ENCODE data around the gene MBNL1. TPM values are rescaled to one million over a fixed set of nuclear protein-coding genes. Genes with fewer than 3 reads are reported as not detected.

MBNL1 gene
- total RNA-seq, 2 experiments from 2014 or later: 163 to 174 TPM

DNA sequence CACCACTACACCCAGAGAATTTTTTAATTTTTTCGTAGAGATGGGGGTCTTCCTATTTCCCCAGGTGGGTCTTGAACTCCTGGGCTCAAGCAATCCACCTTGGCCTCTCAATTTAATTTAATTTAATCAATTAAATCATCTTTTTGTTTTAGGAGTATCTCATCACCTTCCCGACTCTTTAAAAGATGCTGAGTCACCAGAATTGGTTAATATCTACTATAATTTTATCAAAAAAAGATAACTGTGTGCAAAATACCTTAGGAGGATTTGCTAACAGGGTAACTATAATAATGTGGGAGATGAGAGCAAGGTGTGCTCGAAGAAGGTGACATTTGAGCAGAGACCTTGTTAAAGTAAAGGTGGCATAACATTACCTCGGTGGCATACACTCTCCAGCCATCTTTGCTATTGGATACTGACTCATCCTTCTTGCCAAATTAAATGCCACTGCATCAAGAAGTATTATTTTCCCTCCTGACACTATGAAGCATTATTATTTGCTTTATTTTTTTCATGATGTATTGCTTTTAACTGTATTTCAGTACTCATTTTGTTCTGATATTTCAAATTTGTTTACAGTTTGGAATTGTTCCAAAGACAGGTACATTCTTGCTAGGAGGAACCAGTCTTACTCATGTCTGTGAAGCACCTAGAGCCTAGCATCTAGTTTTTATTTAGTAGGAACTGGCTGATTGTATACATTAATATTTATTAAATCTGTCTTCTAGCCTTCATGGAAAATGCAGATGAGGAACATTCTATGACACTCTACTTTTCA, 200.7 kb downstream of the MBNL1 start:
- no peak for DNase-seq (ENCODE audit: low spot score)
- intact Hi-C loops (cut with micrococcal nuclease; ENCODE audit: unreplicated experiment): no loop called here
- ChIA-PET CTCF (ENCODE audit: unreplicated experiment) (no interaction called here), POLR2A (interaction anchor here (0.6 kb wide), 1 partner anchor 273 kb away, joined by 3 read pairs; no protein-coding TSS in a partner anchor)
- peaks cover 25% of the 10 kb centered on the region for H3K36me3 ChIP-seq (ENCODE audit: insufficient read depth, low read length)
- TF ChIP-seq EZH2phosphoT487 (IDR thresholded peaks at IDR 0.05; ENCODE audit: borderline replicate concordance, low read depth, low read length): no peak
- TF ChIP-seq, protein P1, sequence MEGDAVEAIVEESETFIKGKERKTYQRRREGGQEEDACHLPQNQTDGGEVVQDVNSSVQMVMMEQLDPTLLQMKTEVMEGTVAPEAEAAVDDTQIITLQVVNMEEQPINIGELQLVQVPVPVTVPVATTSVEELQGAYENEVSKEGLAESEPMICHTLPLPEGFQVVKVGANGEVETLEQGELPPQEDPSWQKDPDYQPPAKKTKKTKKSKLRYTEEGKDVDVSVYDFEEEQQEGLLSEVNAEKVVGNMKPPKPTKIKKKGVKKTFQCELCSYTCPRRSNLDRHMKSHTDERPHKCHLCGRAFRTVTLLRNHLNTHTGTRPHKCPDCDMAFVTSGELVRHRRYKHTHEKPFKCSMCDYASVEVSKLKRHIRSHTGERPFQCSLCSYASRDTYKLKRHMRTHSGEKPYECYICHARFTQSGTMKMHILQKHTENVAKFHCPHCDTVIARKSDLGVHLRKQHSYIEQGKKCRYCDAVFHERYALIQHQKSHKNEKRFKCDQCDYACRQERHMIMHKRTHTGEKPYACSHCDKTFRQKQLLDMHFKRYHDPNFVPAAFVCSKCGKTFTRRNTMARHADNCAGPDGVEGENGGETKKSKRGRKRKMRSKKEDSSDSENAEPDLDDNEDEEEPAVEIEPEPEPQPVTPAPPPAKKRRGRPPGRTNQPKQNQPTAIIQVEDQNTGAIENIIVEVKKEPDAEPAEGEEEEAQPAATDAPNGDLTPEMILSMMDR (conservative IDR thresholded peaks at IDR 0.05; ENCODE audit: low read length): no peak
- H3K4me1 ChIP-seq (ENCODE audit: insufficient read depth, low read length, poor library complexity, severe bottlenecking): no peaks in the 10 kb centered on the region
- no peaks in the 10 kb centered on the region for H4K20me1 ChIP-seq (ENCODE audit: insufficient read depth, low read length)
- H2AFZ ChIP-seq (ENCODE audit: low read length): no peak overlapping the region
- H3K79me2 ChIP-seq (ENCODE audit: insufficient read depth, low read depth, low read length): no peaks in the 10 kb centered on the region
- no peak overlapping the region for H3K27ac ChIP-seq (ENCODE audit: low read depth, low read length, poor library complexity, severe bottlenecking)
- no peak overlapping the region for H3K4me2 ChIP-seq (ENCODE audit: low read length)
- H3K9me2 ChIP-seq (ENCODE audit: insufficient read depth, low read length): no peaks in the 10 kb centered on the region
- H3K9me3 ChIP-seq (ENCODE audit: low read length): no peaks in the 10 kb centered on the region
- BruUV-seq (replicated peaks): no TSS peak
- H3K4me3 ChIP-seq (ENCODE audit: low read depth, low read length, poor library complexity, severe bottlenecking): no peak overlapping the region

DNA sequence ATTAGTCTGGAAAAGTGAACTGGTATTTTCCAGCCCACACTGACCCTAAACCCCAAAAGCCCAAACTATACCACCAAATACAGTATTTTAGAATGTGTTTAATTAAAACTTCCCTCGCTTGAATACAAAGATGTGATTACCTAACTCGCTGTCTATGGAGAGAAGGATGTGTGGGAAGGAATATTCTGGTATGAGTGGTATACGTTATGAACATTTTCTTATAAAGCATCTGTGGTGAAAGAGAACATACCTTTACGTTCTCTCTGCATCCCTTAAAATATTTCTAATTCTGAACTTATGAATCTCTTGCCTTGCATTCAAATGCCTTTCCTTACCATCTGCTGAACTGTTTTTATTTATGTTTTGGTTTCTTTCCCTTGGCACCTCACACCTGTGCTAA, 201.4 kb downstream of the MBNL1 start:
- no peak for TF ChIP-seq EZH2phosphoT487 (IDR thresholded peaks at IDR 0.05; ENCODE audit: borderline replicate concordance, low read depth, low read length)
- TF ChIP-seq, protein P1 (conservative IDR thresholded peaks at IDR 0.05; ENCODE audit: low read length): no peak
- no peaks in the 10 kb centered on the region for H3K79me2 ChIP-seq (ENCODE audit: insufficient read depth, low read depth, low read length)
- no peaks in the 10 kb centered on the region for H3K9me2 ChIP-seq (ENCODE audit: insufficient read depth, low read length)
- H3K9me3 ChIP-seq (ENCODE audit: low read length): no peaks in the 10 kb centered on the region
- H3K4me3 ChIP-seq (ENCODE audit: low read depth, low read length, poor library complexity, severe bottlenecking): no peak overlapping the region
- H3K27ac ChIP-seq (ENCODE audit: low read depth, low read length, poor library complexity, severe bottlenecking): no peak overlapping the region
- H3K4me2 ChIP-seq (ENCODE audit: low read length): no peak overlapping the region
- H3K36me3 ChIP-seq (ENCODE audit: insufficient read depth, low read length): peaks cover 19% of the 10 kb centered on the region
- POLR2A ChIA-PET: no interaction called here
- H4K20me1 ChIP-seq (ENCODE audit: insufficient read depth, low read length): no peaks in the 10 kb centered on the region
- intact Hi-C loops (cut with micrococcal nuclease; ENCODE audit: unreplicated experiment): no loop called here
- CTCF ChIA-PET (ENCODE audit: unreplicated experiment): no interaction called here
- H3K4me1 ChIP-seq (ENCODE audit: insufficient read depth, low read length, poor library complexity, severe bottlenecking): no peaks in the 10 kb centered on the region
- H2AFZ ChIP-seq (ENCODE audit: low read length): no peak overlapping the region
- BruUV-seq (replicated peaks): no TSS peak
- no peak for DNase-seq (ENCODE audit: low spot score)

DNA sequence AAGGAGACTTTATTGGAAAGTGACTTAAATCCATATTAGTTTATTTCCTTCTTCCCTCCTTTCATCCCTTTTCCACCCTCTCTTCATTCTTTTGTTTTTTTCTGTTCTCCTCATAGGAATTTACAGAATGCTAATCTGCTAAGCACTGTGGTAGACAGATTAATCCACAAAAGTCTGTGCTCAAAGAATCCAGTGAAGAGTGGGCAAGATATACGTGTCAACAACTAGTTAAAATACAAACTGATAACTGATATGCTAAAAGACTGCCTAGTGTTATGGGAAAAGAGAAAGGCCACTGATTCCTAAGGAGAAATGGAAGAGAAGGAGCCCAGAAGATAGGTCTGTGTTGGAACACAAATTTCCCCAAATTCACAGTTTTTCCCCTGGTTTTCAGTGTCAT, 202.2 kb downstream of the MBNL1 start:
- no peak overlapping the region for H3K27ac ChIP-seq (ENCODE audit: low read depth, low read length, poor library complexity, severe bottlenecking)

More for the DNA sequence above, 202.2 kb downstream of the MBNL1 start:
- CTCF ChIA-PET (ENCODE audit: unreplicated experiment): no interaction called here
- no peaks in the 10 kb centered on the region for H4K20me1 ChIP-seq (ENCODE audit: insufficient read depth, low read length)
- no peak overlapping the region for H2AFZ ChIP-seq (ENCODE audit: low read length)
- no peak overlapping the region for H3K4me2 ChIP-seq (ENCODE audit: low read length)
- no peaks in the 10 kb centered on the region for H3K9me3 ChIP-seq (ENCODE audit: low read length)
- peaks cover 11% of the 10 kb centered on the region for H3K36me3 ChIP-seq (ENCODE audit: insufficient read depth, low read length)
- H3K9me2 ChIP-seq (ENCODE audit: insufficient read depth, low read length): no peaks in the 10 kb centered on the region
- intact Hi-C loops (cut with micrococcal nuclease; ENCODE audit: unreplicated experiment): no loop called here
- POLR2A ChIA-PET: no interaction called here
- H3K4me3 ChIP-seq (ENCODE audit: low read depth, low read length, poor library complexity, severe bottlenecking): no peak overlapping the region
- no TSS peak for BruUV-seq (replicated peaks)
- no peaks in the 10 kb centered on the region for H3K4me1 ChIP-seq (ENCODE audit: insufficient read depth, low read length, poor library complexity, severe bottlenecking)
- no peak for DNase-seq (ENCODE audit: low spot score)
- H3K79me2 ChIP-seq (ENCODE audit: insufficient read depth, low read depth, low read length): no peaks in the 10 kb centered on the region
- TF ChIP-seq EZH2phosphoT487 (IDR thresholded peaks at IDR 0.05; ENCODE audit: borderline replicate concordance, low read depth, low read length): no peak
- TF ChIP-seq, protein P1 (conservative IDR thresholded peaks at IDR 0.05; ENCODE audit: low read length): no peak
